Mesendoderm (in vitro differentiated cells): ENCODE results near the gene SLC6A12.

Source experiments
- DNase-seq: peaks from one replicate; pipeline ENCODE4 v3.0.0; 2013
- H2AK5ac ChIP-seq: 2 replicates; pipeline ENCODE4 v1.6.1; 2013; ENCODE audit warnings: low read length, inconsistent platforms
- H2BK120ac ChIP-seq: 2 replicates; pipeline ENCODE4 v1.6.1; 2013; ENCODE audit warnings: low read depth, mild to moderate bottlenecking, low read length, moderate library complexity, mixed read lengths
- H2BK15ac ChIP-seq: replicated peaks from 2 replicates; pipeline ENCODE4 v1.6.1; 2013; ENCODE audit warnings: low read depth, mild to moderate bottlenecking, moderate library complexity
- H2BK5ac ChIP-seq: 2 replicates; pipeline ENCODE4 v1.6.1; 2013; ENCODE audit warnings: low read length, inconsistent platforms
- H3K18ac ChIP-seq: 2 replicates; pipeline ENCODE4 v1.6.1; 2013; ENCODE audit warnings: mild to moderate bottlenecking, low read length, mixed read lengths
- H3K23ac ChIP-seq: one replicate; pipeline ENCODE4 v1.6.1; 2013; ENCODE audit warnings: low read length
- H3K27ac ChIP-seq: 2 replicates; pipeline ENCODE4 v1.5.1; 2013; ENCODE audit warnings: low read depth, mild to moderate bottlenecking, inconsistent platforms, low read length, moderate library complexity
- H3K27me3 ChIP-seq: 2 replicates; pipeline ENCODE4 v1.6.1; 2013; ENCODE audit warnings: low read length, control low read depth, mild to moderate bottlenecking, inconsistent platforms; ENCODE audit not compliant: insufficient read depth, poor library complexity
- H3K36me3 ChIP-seq: 2 replicates; pipeline ENCODE4 v1.6.1; 2013; ENCODE audit warnings: low read length, inconsistent platforms; ENCODE audit not compliant: control insufficient read depth, insufficient read depth
- H3K4ac ChIP-seq: one replicate; pipeline ENCODE4 v1.6.1; 2013; ENCODE audit warnings: low read depth, mild to moderate bottlenecking, low read length, moderate library complexity
- H3K4me1 ChIP-seq: 2 replicates; pipeline ENCODE4 v1.6.1; 2013; ENCODE audit warnings: low read depth, low read length, inconsistent platforms; ENCODE audit not compliant: control insufficient read depth
- H3K4me2 ChIP-seq: 2 replicates; pipeline ENCODE4 v1.6.1; 2013; ENCODE audit warnings: low read length
- H3K4me3 ChIP-seq: 2 replicates; pipeline ENCODE4 v1.5.1; 2013; ENCODE audit warnings: mild to moderate bottlenecking, low read length
- H3K56ac ChIP-seq: one replicate; pipeline ENCODE4 v1.6.1; 2013; ENCODE audit warnings: low read length
- H3K79me1 ChIP-seq: 2 replicates; pipeline ENCODE4 v1.6.1; 2013; ENCODE audit warnings: low read length, inconsistent platforms
- H3K79me2 ChIP-seq: 2 replicates; pipeline ENCODE4 v1.6.1; 2013; ENCODE audit warnings: mild to moderate bottlenecking, low read length; ENCODE audit not compliant: control insufficient read depth, insufficient read depth
- H3K9ac ChIP-seq: 2 replicates; pipeline ENCODE4 v1.6.1; 2013; ENCODE audit warnings: low read length, inconsistent platforms
- H4K5ac ChIP-seq: one replicate; pipeline ENCODE4 v1.6.1; 2013; ENCODE audit warnings: low read length
- H4K8ac ChIP-seq: one replicate; pipeline ENCODE4 v1.6.1; 2013; ENCODE audit warnings: low read depth, mild to moderate bottlenecking, control low read depth, low read length, moderate library complexity
- WGBS: extraction: QIAGEN DNeasy Blood & Tissue Kit; methylation state at CpG from one replicate; pipeline ENCODE4 v1.1.7; 2013; ENCODE audit warnings: low lambda C conversion rate, missing lambda C conversion rate; ENCODE audit not compliant: insufficient coverage; ENCODE audit errors: extremely low coverage; 5-methylcytosine and 5-hydroxymethylcytosine counted together

The SLC6A12 gene

DNA sequence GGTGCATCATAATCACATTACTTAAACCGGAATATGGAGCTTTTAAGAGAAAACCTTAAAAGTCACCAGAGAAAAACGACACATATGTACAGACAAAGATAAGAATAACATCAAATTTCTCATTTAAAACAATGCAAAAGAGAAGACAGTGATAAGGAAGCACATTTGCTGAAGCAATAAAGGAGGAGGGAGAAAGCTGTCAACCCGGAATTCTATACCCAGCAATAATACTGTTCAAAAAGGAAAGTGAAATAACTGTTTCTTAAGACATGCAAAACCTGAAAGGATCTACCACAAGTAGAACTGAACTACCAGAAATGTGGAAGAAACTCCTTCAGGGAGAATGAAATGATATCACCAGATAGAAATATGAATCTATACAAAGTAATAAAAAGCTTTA is 33.3 kb upstream of the SLC6A12 start:
- DNase-seq, result no peak
- WGBS, result no CpG with 5 or more reads among the region's 3 CpGs

DNA sequence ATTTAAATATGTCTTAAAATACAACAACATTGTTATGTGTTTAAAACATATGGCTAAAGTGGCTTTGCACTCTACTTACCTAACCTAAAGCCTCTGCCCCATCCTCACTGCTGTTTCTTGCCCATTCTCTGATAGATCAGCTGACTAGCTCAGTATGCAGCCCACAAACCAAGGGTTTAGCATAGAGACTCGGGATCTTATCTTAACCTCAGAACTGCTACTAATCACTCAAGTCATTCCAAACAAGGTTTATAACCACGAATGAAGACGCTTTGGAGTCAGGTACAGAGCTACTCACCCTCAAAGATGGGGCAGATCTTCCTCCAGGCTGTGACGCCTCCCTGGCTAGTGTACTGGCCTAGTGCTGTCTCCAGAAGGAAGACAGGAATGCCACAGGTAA is 29.4 kb upstream of the SLC6A12 start:
- H3K79me2 ChIP-seq, result no peaks in the 10 kb centered on the region
- H3K36me3 ChIP-seq, result no peaks in the 10 kb centered on the region
- no peaks in the 10 kb centered on the region for H3K79me1 ChIP-seq
- DNase-seq, result no peak
- no CpG with 5 or more reads among the region's 4 CpGs for WGBS
- no peak overlapping the region for H3K4me3 ChIP-seq
- H2BK120ac ChIP-seq, result no peak overlapping the region
- H3K18ac ChIP-seq, result no peak overlapping the region
- no peak overlapping the region for H2AK5ac ChIP-seq
- H4K5ac ChIP-seq, result no peak overlapping the region
- H3K4ac ChIP-seq, result no peak overlapping the region
- H3K23ac ChIP-seq, result no peak overlapping the region
- H3K56ac ChIP-seq, result no peak overlapping the region
- no peak overlapping the region for H3K27ac ChIP-seq
- no peak overlapping the region for H2BK5ac ChIP-seq
- no peak overlapping the region for H2BK15ac ChIP-seq
- no peak overlapping the region for H4K8ac ChIP-seq
- no peaks in the 10 kb centered on the region for H3K4me1 ChIP-seq
- no peak overlapping the region for H3K4me2 ChIP-seq
- H3K9ac ChIP-seq, result no peak overlapping the region
- no peaks in the 10 kb centered on the region for H3K27me3 ChIP-seq

More for the DNA sequence above, 33.3 kb upstream of the SLC6A12 start:
- Histone ChIP-seq H3K4ac (no peak overlapping the region), H3K27ac (no peak overlapping the region), H3K56ac (no peak overlapping the region), H2AK5ac (no peak overlapping the region), H4K8ac (no peak overlapping the region), H3K27me3 (no peaks in the 10 kb centered on the region), H3K36me3 (no peaks in the 10 kb centered on the region), H2BK15ac (no peak overlapping the region), H3K18ac (no peak overlapping the region), H3K23ac (no peak overlapping the region), H3K9ac (no peak overlapping the region), H3K79me2 (no peaks in the 10 kb centered on the region), H2BK120ac (no peak overlapping the region), H3K79me1 (no peaks in the 10 kb centered on the region), H3K4me3 (no peak overlapping the region), H3K4me2 (no peak overlapping the region), H4K5ac (no peak overlapping the region), H3K4me1 (no peaks in the 10 kb centered on the region), H2BK5ac (no peak overlapping the region)

DNA sequence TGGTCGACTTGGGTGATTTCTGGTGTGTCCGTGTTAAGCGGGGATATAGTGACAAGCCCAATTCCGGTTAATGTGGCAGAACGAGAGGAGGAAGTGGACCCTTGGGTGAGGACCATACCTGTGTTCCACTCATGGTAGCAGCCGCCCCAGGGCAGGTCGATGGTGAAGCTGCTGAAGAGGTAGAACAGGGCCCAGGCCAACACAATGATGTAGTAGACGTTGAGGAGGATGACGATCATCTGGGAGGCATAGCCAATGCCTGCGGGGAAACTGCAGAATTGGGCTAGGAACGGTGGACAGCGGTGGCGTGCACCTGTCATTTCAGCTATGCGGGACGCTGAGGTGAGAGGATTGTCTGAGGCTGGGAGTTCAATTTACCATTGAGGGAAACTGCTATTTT is 28.5 kb upstream of the SLC6A12 start:
- Histone ChIP-seq H3K9ac (no peak overlapping the region), H4K8ac (no peak overlapping the region), H3K36me3 (no peaks in the 10 kb centered on the region), H3K79me2 (no peaks in the 10 kb centered on the region), H2AK5ac (no peak overlapping the region), H3K27me3 (no peaks in the 10 kb centered on the region), H2BK120ac (no peak overlapping the region), H3K4me2 (no peak overlapping the region), H3K4me3 (no peak overlapping the region), H3K4me1 (no peaks in the 10 kb centered on the region), H4K5ac (no peak overlapping the region), H3K27ac (no peak overlapping the region), H3K4ac (no peak overlapping the region), H2BK5ac (no peak overlapping the region), H2BK15ac (no peak overlapping the region), H3K18ac (no peak overlapping the region), H3K56ac (no peak overlapping the region), H3K23ac (no peak overlapping the region), H3K79me1 (no peaks in the 10 kb centered on the region)
- no CpG with 5 or more reads among the region's 15 CpGs for WGBS
- DNase-seq, result no peak

DNA sequence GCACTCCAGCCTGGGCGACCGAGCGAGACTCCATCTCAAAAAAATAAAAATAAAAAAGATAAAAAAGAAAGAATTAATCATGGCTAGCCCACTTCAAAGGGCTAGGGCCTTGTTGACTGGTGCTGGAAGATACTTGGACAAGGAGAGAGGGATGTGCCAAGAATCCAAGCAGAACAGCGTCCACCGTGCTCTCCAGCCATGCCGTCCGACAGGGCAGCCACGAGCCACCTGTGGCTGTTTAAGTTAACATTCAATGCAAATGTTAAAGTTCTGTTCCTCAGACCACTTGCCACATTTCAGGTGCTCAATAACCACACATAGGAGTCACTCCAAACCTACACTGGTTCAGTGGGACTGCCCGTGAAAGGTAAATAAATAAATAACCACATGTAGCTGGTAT is 27.3 kb upstream of the SLC6A12 start:
- Histone ChIP-seq H3K23ac (no peak overlapping the region), H3K4me1 (no peaks in the 10 kb centered on the region), H4K5ac (no peak overlapping the region), H3K4me3 (no peak overlapping the region), H3K27ac (no peak overlapping the region), H3K36me3 (no peaks in the 10 kb centered on the region), H2BK5ac (no peak overlapping the region), H3K27me3 (no peaks in the 10 kb centered on the region), H3K18ac (no peak overlapping the region), H4K8ac (no peak overlapping the region), H2BK120ac (no peak overlapping the region), H3K9ac (no peak overlapping the region), H2AK5ac (no peak overlapping the region), H2BK15ac (no peak overlapping the region), H3K79me2 (no peaks in the 10 kb centered on the region), H3K4ac (no peak overlapping the region), H3K56ac (no peak overlapping the region), H3K79me1 (no peaks in the 10 kb centered on the region), H3K4me2 (no peak overlapping the region)
- DNase-seq, result no peak
- no CpG with 5 or more reads among the region's 9 CpGs for WGBS

DNA sequence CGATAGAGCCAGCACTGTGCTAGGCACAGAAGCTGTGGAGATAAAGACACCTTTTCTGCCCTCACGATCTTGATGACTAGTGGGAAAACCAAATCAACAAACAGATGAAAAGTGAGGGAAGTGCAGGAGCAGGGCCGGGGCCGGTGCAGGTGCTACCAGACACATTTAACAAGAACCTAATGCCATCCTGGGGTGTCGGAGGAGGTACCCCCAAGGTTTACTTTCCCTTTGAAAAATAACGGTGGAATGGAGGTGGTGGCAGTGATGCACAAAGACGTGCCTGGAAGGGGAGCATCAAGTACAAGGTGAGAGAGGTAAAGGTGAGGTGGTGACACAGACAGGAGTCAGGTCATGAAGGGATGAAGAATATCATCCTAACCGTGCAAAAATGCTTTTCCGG is 26.6 kb upstream of the SLC6A12 start:
- no peaks in the 10 kb centered on the region for H3K4me1 ChIP-seq
- no peak overlapping the region for H4K5ac ChIP-seq
- no peak overlapping the region for H3K23ac ChIP-seq
- H3K27ac ChIP-seq, result no peak overlapping the region
- no peak overlapping the region for H2BK15ac ChIP-seq
- H2BK5ac ChIP-seq, result no peak overlapping the region
- H3K4me2 ChIP-seq, result no peak overlapping the region
- no peaks in the 10 kb centered on the region for H3K36me3 ChIP-seq
- H3K79me1 ChIP-seq, result no peaks in the 10 kb centered on the region
- H3K9ac ChIP-seq, result no peak overlapping the region
- H3K4ac ChIP-seq, result no peak overlapping the region
- H3K4me3 ChIP-seq, result no peak overlapping the region
- no peak overlapping the region for H2BK120ac ChIP-seq
- no CpG with 5 or more reads among the region's 9 CpGs for WGBS
- DNase-seq, result no peak
- H3K56ac ChIP-seq, result no peak overlapping the region
- no peak overlapping the region for H3K18ac ChIP-seq
- H3K27me3 ChIP-seq, result no peaks in the 10 kb centered on the region
- no peaks in the 10 kb centered on the region for H3K79me2 ChIP-seq
- H4K8ac ChIP-seq, result no peak overlapping the region
- H2AK5ac ChIP-seq, result no peak overlapping the region

DNA sequence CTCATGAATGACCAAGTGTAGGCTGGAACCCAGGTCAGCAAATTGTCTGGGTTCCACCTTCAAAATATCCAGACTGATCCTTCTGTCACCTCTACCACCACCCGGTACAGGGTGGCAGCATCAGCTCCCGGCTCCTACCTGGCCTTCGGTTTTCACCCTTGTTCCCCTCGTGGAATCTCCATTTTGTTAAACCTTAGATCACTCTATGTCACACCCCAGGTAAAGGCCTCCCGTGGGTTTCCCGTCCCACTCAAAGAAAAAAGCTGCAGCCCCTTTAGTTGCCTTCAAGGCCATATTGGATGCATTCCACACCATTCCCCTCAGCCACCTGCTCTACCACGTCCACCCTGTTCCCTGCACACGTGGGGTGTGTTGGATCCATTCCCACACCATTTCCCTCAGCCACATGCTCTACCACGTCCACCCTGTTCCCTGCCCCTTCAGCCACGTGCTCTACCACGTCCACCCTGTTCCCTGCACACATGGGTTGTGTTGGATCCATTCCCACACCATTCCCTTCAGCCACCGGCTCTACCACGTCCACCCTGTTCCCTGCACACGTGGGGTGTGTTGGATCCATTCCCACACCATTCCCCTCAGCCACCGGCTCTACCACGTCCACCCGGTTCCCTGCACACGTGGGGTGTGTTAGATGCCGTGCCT is 24.9 kb upstream of the SLC6A12 start:
- H3K79me2 ChIP-seq, result no peaks in the 10 kb centered on the region
- no peak overlapping the region for H3K4me3 ChIP-seq
- no peak overlapping the region for H3K4me2 ChIP-seq
- no peaks in the 10 kb centered on the region for H3K27me3 ChIP-seq
- no peak for DNase-seq
- H2BK5ac ChIP-seq, result no peak overlapping the region
- no peaks in the 10 kb centered on the region for H3K79me1 ChIP-seq
- H3K4me1 ChIP-seq, result no peaks in the 10 kb centered on the region
- H2BK15ac ChIP-seq, result no peak overlapping the region
- H2AK5ac ChIP-seq, result no peak overlapping the region
- no peak overlapping the region for H3K23ac ChIP-seq
- no peak overlapping the region for H3K27ac ChIP-seq
- H3K36me3 ChIP-seq, result no peaks in the 10 kb centered on the region
- WGBS, result no CpG with 5 or more reads among the region's 19 CpGs
- no peak overlapping the region for H4K8ac ChIP-seq
- no peak overlapping the region for H3K56ac ChIP-seq
- no peak overlapping the region for H3K9ac ChIP-seq
- H4K5ac ChIP-seq, result no peak overlapping the region
- no peak overlapping the region for H2BK120ac ChIP-seq
- H3K4ac ChIP-seq, result no peak overlapping the region
- no peak overlapping the region for H3K18ac ChIP-seq
